ENCODE measurements around the gene CH25H. TPM values are rescaled to one million over a fixed set of nuclear protein-coding genes. Genes with fewer than 3 reads are reported as not detected.

The CH25H gene
- total RNA-seq, 1 experiment from 2014 or later: 0.10 TPM

GRCh38 chr10:89213191-89213808 lies 6.2 kb upstream of the CH25H start:
- DNase-seq (ENCODE audit: low read depth, low spot score) (peak; percentile 12), ATAC-seq (peak; percentile 70)
- Histone ChIP-seq H3K27me3 (ENCODE audit: control insufficient read depth, insufficient read depth, low read length) (peaks cover 2% of the 10 kb centered on the region; the same call in 1 of the 2 replicates), H3K4me3 (ENCODE audit: low read depth in 2 of 2, low read length in 2 of 2) (no peak overlapping the region), H3K4me1 (ENCODE audit: control insufficient read depth, insufficient read depth, low read length) (no peaks in the 10 kb centered on the region), H3K36me3 (ENCODE audit: control insufficient read depth, insufficient read depth, low read length) (peaks cover 5% of the 10 kb centered on the region; the same call in 1 of the 2 replicates), H3K9me3 (ENCODE audit: control insufficient read depth, insufficient read depth, low read depth, low read length) (no peaks in the 10 kb centered on the region), H3K27ac (ENCODE audit: low read length) (no peak overlapping the region)
- ChIA-PET POLR2A (no interaction called here), CTCF (interaction anchor here (0.6 to 1.9 kb wide), 4 partner anchors 156 to 282 kb away, joined by 3 to 8 read pairs (median 4); no protein-coding TSS in a partner anchor)
- intact Hi-C loops (cut with micrococcal nuclease; ENCODE audit: unreplicated experiment): loop anchor here (1.0 to 10.0 kb wide), 3 partner anchors 183 to 378 kb away; no protein-coding TSS in a partner anchor
- in situ Hi-C loops (cut with HindIII; ENCODE audit: low pct_unique_long_range_greater_than_20kb, low sequenced_read_pairs): loop anchor here (25.0 kb wide), 1 partner anchor 201 kb away; no protein-coding TSS in a partner anchor
- BruUV-seq (replicated peaks): no TSS peak
- TF ChIP-seq CTCF (IDR thresholded peaks at IDR 0.05) (peak; percentile 81; the same call in 1 of the 2 replicates), POLR2AphosphoS5 (IDR thresholded peaks at IDR 0.05; ENCODE audit: low read depth, low read length) (no peak)

- POLR2A ChIA-PET: no interaction called here
These were observed 3.8 kb upstream of the CH25H start for GRCh38 chr10:89210794-89211425.

More at GRCh38 chr10:89210794-89211425, 3.8 kb upstream of the CH25H start:
- CTCF ChIA-PET: no interaction called here
- Histone ChIP-seq H3K27me3 (ENCODE audit: control insufficient read depth, insufficient read depth, low read length) (peaks cover 11% of the 10 kb centered on the region), H3K4me3 (ENCODE audit: low read depth in 2 of 2, low read length in 2 of 2) (no peak overlapping the region), H3K9me3 (ENCODE audit: control insufficient read depth, insufficient read depth, low read depth, low read length) (no peaks in the 10 kb centered on the region), H3K36me3 (ENCODE audit: control insufficient read depth, insufficient read depth, low read length) (peaks cover 5% of the 10 kb centered on the region; the same call in 1 of the 2 replicates), H3K27ac (ENCODE audit: low read length) (no peak overlapping the region), H3K4me1 (ENCODE audit: control insufficient read depth, insufficient read depth, low read length) (no peaks in the 10 kb centered on the region)
- TF ChIP-seq SIN3A (IDR thresholded peaks at IDR 0.05; ENCODE audit: borderline replicate concordance, insufficient read depth, low read depth, low read length) (no peak), REST (IDR thresholded peaks at IDR 0.05; ENCODE audit: insufficient read depth in 1 of 2, low read depth in 2 of 2, low read length in 1 of 2) (no peak), POLR2AphosphoS5 (IDR thresholded peaks at IDR 0.05; ENCODE audit: low read depth, low read length) (no peak)
- intact Hi-C loops (cut with micrococcal nuclease; ENCODE audit: unreplicated experiment): loop anchor here (10.0 kb wide), 1 partner anchor 376 kb away; no protein-coding TSS in a partner anchor
- BruUV-seq (replicated peaks): no TSS peak
- DNase-seq (ENCODE audit: low read depth, low spot score) (no peak), ATAC-seq (no peak)
- in situ Hi-C loops (cut with HindIII; ENCODE audit: low pct_unique_long_range_greater_than_20kb, low sequenced_read_pairs): loop anchor here (25.0 kb wide), 1 partner anchor 199 kb away; no protein-coding TSS in a partner anchor

Data from Panc1 (cell line).